ENCODE measurements around the gene ATP5PD. TPM values are rescaled to one million over a fixed set of nuclear protein-coding genes. Genes with fewer than 3 reads are reported as not detected.
"Not testable (repeated sequence)": the region's sequence is repeated elsewhere in the genome, so short reads cannot be mapped to it uniquely, and the experiment has no call there.

The ATP5PD gene
- total RNA-seq, 1 experiment from 2014 or later = 383 TPM

DNA sequence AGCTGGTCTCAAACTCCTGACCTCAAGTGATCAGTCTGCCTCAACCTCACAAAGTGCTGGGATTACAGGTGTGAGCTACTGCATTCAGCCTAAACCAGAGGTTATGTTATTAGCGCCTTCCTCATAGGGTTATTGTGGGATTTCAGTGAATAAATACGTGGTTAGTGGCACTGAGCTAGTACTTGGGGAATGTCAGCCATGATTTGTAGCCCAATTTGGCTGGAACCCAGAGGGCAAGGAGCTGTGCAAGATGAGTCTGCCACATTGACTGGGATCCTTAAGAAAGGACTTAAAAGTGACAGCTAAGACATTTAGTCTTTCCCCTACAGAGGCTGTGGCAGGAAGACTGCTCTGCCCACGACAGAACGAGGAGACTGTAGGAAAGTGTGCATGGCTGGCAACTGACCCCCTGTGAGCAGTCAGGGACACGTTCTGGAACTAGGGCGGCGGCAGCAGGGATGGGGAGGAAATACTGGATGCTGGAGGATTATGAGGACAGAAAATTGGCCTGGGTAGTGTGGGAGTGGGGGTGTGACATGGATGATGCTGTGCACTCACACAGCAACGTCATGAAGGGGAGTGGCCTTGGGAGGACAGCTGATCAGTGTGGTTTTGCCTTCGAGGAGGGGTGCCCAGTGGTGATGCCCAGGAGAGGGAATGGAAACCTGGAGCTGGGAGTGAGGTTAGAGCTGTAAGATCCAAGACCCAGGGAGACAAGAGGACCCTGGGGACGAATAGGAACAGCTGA, 14.6 kb downstream of the ATP5PD start (continued):
- TF ChIP-seq ATF6 (CRISPR knock-in tag; IDR thresholded peaks at IDR 0.05) (no peak), ARID4B (CRISPR knock-in tag; IDR thresholded peaks at IDR 0.05; ENCODE audit: borderline replicate concordance) (no peak), KAT7 (CRISPR knock-in tag; IDR thresholded peaks at IDR 0.05; ENCODE audit: borderline replicate concordance) (no peak), EMX1 (CRISPR knock-in tag; IDR thresholded peaks at IDR 0.05) (no peak)
- TF ChIP-seq, protein P1, sequence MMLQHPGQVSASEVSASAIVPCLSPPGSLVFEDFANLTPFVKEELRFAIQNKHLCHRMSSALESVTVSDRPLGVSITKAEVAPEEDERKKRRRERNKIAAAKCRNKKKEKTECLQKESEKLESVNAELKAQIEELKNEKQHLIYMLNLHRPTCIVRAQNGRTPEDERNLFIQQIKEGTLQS (CRISPR knock-in tag; conservative IDR thresholded peaks at IDR 0.05) = no peak

DNA sequence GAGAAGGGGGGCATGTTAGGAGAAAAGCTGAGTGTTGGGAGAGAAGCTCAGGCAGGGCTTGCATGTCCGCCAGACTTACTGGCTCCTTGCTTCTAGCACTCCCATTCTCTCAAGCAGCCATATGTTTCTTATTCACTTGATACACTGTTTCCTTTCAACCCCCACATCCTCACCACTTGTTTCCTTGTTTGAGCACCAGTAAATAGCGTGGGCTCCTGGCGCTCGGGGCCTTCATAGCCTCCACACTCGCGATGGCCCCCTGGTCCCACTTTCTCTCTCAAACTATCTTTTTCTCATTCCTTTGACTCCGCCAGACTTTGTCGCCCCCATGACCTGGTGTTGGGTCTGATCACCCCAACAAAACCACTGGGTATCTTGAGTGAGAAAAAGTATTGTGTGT, 16.6 kb downstream of the ATP5PD start:
- TF ChIP-seq CDX4 (CRISPR knock-in tag; IDR thresholded peaks at IDR 0.05; ENCODE audit: borderline replicate concordance) = no peak
- TF ChIP-seq, protein P2, sequence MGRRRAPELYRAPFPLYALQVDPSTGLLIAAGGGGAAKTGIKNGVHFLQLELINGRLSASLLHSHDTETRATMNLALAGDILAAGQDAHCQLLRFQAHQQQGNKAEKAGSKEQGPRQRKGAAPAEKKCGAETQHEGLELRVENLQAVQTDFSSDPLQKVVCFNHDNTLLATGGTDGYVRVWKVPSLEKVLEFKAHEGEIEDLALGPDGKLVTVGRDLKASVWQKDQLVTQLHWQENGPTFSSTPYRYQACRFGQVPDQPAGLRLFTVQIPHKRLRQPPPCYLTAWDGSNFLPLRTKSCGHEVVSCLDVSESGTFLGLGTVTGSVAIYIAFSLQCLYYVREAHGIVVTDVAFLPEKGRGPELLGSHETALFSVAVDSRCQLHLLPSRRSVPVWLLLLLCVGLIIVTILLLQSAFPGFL (CRISPR knock-in tag; IDR thresholded peaks at IDR 0.05; ENCODE audit: borderline replicate concordance) = no peak
- H3K27ac Mint-ChIP-seq = no peak overlapping the region
- peaks cover 55% of the 10 kb centered on the region for H3K9me3 Mint-ChIP-seq
- ChIA-PET CTCF (interaction anchor here (1.4 to 3.6 kb wide), 2 partner anchors 17 to 68 kb away, joined by 5 to 48 read pairs; partner anchors contain the start of gene MRPL58), POLR2A (no interaction called here)
- peaks cover 31% of the 10 kb centered on the region for H3K27me3 Mint-ChIP-seq (ENCODE audit: low read depth)
- DNase-seq (ENCODE audit: low spot score) (no peak), ATAC-seq (no peak)
- no peak overlapping the region for H3K4me3 Mint-ChIP-seq
- H3K4me1 Mint-ChIP-seq = peaks cover 5% of the 10 kb centered on the region
- peaks cover 28% of the 10 kb centered on the region for H3K36me3 Mint-ChIP-seq

DNA sequence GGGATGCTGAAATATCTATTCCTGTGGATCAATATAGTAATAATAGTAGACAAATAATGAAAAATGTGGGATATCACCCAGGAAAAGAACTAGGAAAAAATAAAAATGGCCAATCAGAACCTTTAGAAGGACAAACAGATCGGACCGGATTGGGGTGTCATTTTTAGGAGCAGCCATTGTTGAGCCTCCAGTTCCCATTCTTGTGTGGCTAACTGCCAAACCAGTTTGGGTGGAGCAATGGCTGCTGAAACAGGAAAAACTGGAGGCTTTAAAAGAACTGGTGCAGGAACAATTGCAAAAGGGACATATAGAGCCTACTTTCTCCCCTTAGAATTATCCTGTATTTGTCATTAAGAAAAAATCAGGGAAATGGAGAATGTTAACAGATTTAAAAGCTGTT, 20.1 kb downstream of the ATP5PD start:
- H3K4me1 Mint-ChIP-seq; POLR2A ChIA-PET; DNase-seq (ENCODE audit: low spot score); ATAC-seq; H3K4me3 Mint-ChIP-seq; CTCF ChIA-PET; H3K27ac Mint-ChIP-seq: not testable (repeated sequence)
- Mint-ChIP-seq H3K27me3 (ENCODE audit: low read depth) (peaks cover 17% of the 10 kb centered on the region), H3K36me3 (peaks cover 43% of the 10 kb centered on the region), H3K9me3 (peaks cover 62% of the 10 kb centered on the region)

DNA sequence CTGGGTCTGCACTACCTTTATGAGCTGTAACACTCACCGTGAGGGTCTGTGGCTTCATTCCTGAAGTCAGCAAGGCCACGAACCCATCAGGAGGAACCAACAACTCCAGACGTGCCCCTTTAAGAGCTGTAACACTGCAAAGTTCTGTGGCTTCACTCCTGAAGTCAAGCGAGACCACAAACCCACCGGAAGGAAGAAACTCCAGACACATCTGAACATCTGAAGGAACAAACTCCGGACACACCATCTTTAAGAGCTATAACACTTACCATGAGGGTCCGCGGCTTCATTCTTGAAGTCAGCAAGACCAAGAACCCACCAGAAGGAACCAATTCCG, 21.4 kb downstream of the ATP5PD start:
- H3K4me1 Mint-ChIP-seq; POLR2A ChIA-PET; ATAC-seq; H3K27ac Mint-ChIP-seq; H3K4me3 Mint-ChIP-seq; DNase-seq (ENCODE audit: low spot score): not testable (repeated sequence)
- peaks cover 54% of the 10 kb centered on the region for H3K9me3 Mint-ChIP-seq
- H3K27me3 Mint-ChIP-seq (ENCODE audit: low read depth) = peaks cover 12% of the 10 kb centered on the region
- peaks cover 52% of the 10 kb centered on the region for H3K36me3 Mint-ChIP-seq
- CTCF ChIA-PET = interaction anchor here (0.6 to 2.3 kb wide), 3 partner anchors 12 to 53 kb away, joined by 3 to 8 read pairs (median 4); partner anchors contain the start of genes ATP5PD, HID1 and KCTD2

All from WTC11 (cell line).